SK-N-SH (cell line): ENCODE results near the gene VAV1. TPM values are rescaled to one million over a fixed set of nuclear protein-coding genes. Genes with fewer than 3 reads are reported as not detected.

Experiments used
- CTCF ChIA-PET: fragments of 300-600, 350-600 bp; formaldehyde crosslinking; extraction: SDS; loops from one replicate; lab custom pipeline; 2021; lab: Yijun Ruan, JAX
- POLR2A ChIA-PET: fragments of 350-600 bp; sonication (Branson Sonifier 250); formaldehyde crosslinking; extraction: SDS; loops from one replicate; lab custom pipeline; 2020; ENCODE audit warnings: antibody characterized with exemption, inconsistent platforms; lab: Yijun Ruan, JAX
- DNase-seq: peaks from one replicate; pipeline ENCODE4 v3.0.0; 2012
- H2AFZ ChIP-seq: fragments of 200-600 bp; sonication (generic); 2 replicates; pipeline ENCODE4 v1.8.1; 2016; ENCODE audit warnings: antibody characterized with exemption, mild to moderate bottlenecking, low read depth
- H3F3A ChIP-seq: fragments of 200-600 bp; sonication (generic); replicated peaks from 2 replicates; pipeline ENCODE3; 2016; ENCODE audit warnings: antibody characterized with exemption, mild to moderate bottlenecking; ENCODE audit not compliant: insufficient read depth
- H3K27ac ChIP-seq, 2 experiments: fragments of 200-500 bp in 1 of 2; fragments of 200-600 bp in 1 of 2; sonication (Bioruptor generic) in 1 of 2; sonication (generic), shearing (Covaris generic) in 1 of 2; 2 replicates each; pipeline versions ENCODE4 v1.5.1 to v1.6.1; 2014 to 2016; ENCODE audit warnings: low read depth in 2 of 2, inconsistent platforms in 1 of 2, low read length in 1 of 2, mild to moderate bottlenecking in 1 of 2, mixed read lengths in 1 of 2
- H3K27me3 ChIP-seq: fragments of 200-600 bp; sonication (generic), shearing (Covaris generic); 2 replicates; pipeline ENCODE4 v1.6.1; 2016; ENCODE audit warnings: mixed run types; ENCODE audit not compliant: insufficient read depth
- H3K36me3 ChIP-seq, 2 experiments: fragments of 200-500 bp in 1 of 2; fragments of 200-600 bp in 1 of 2; sonication (Bioruptor generic) in 1 of 2; sonication (generic) in 1 of 2; replicated peaks in 1 of 2; 2 replicates each; pipeline versions ENCODE3 to v1.5.1; 2014 to 2016; ENCODE audit warnings: low read length in 1 of 2, mild to moderate bottlenecking in 1 of 2; ENCODE audit not compliant: insufficient read depth in 2 of 2, control insufficient read depth in 1 of 2
- H3K4me1 ChIP-seq, 2 experiments: fragments of 200-500 bp in 1 of 2; fragments of 200-600 bp in 1 of 2; sonication (Bioruptor generic) in 1 of 2; sonication (generic), shearing (Covaris generic) in 1 of 2; 2 replicates each; pipeline versions ENCODE4 v1.5.1 to v1.6.1; 2014 to 2016; ENCODE audit warnings: low read depth in 1 of 2, low read length in 1 of 2, mixed run types in 1 of 2; ENCODE audit not compliant: insufficient read depth in 2 of 2, control insufficient read depth in 1 of 2
- H3K4me2 ChIP-seq: fragments of 200-600 bp; sonication (generic), shearing (Covaris generic); 2 replicates; pipeline ENCODE4 v1.6.1; 2017; ENCODE audit warnings: mixed run types
- H3K4me3 ChIP-seq, 2 experiments: fragments of 200-500 bp in 1 of 2; fragments of 200-600 bp in 1 of 2; sonication (Bioruptor generic) in 1 of 2; sonication (generic), shearing (Covaris generic) in 1 of 2; 2 replicates each; pipeline versions ENCODE4 v1.5.1 to v1.8.1; 2014 to 2016; ENCODE audit warnings: low read depth in 2 of 2, inconsistent platforms in 1 of 2, low read length in 1 of 2, mild to moderate bottlenecking in 1 of 2, mixed read lengths in 1 of 2, moderate library complexity in 1 of 2
- H3K79me2 ChIP-seq: fragments of 200-600 bp; sonication (generic); 2 replicates; pipeline ENCODE4 v1.8.1; 2017; ENCODE audit warnings: mild to moderate bottlenecking; ENCODE audit not compliant: insufficient read depth
- H3K9ac ChIP-seq: fragments of 200-600 bp; sonication (generic); 2 replicates; pipeline ENCODE4 v1.6.1; 2017; ENCODE audit warnings: mixed run types
- H3K9me2 ChIP-seq: fragments of 200-600 bp; sonication (generic); 2 replicates; pipeline ENCODE4 v1.6.1; 2017; ENCODE audit warnings: mixed run types
- H3K9me3 ChIP-seq: fragments of 200-600 bp; sonication (generic); 2 replicates; pipeline ENCODE4 v1.6.1; 2017; ENCODE audit warnings: mixed run types, mild to moderate bottlenecking, moderate library complexity
- H4K20me1 ChIP-seq: fragments of 200-600 bp; sonication (generic); 2 replicates; pipeline ENCODE4 v1.6.1; 2017; ENCODE audit warnings: mild to moderate bottlenecking, mixed run types; ENCODE audit not compliant: insufficient read depth
- CTCF ChIP-seq: fragments of 200-600 bp; sonication (generic); IDR thresholded peaks from 2 replicates; pipeline ENCODE4 v1.6.1; 2017; ENCODE audit warnings: antibody characterized with exemption, mild to moderate bottlenecking, moderate library complexity
- ELF1 ChIP-seq: IDR thresholded peaks from 2 replicates; pipeline ENCODE4 v1.4.0; 2012
- EP300 ChIP-seq, 2 experiments: IDR thresholded peaks; 2 replicates each; pipeline versions ENCODE4 v1.4.0 to v1.6.1; 2012; ENCODE audit warnings: borderline replicate concordance in 1 of 2, low read depth in 1 of 2, low read length in 1 of 2
- FOSL2 ChIP-seq: IDR thresholded peaks from 2 replicates; pipeline ENCODE4 v1.4.0; 2012; ENCODE audit warnings: low read depth, mild to moderate bottlenecking, moderate library complexity, borderline replicate concordance
- FOXJ3 ChIP-seq: sonication (generic); formaldehyde crosslinking; IDR thresholded peaks from 2 replicates; pipeline ENCODE4 v1.5.1; 2020; ENCODE audit warnings: mild to moderate bottlenecking, missing genetic modification reagents
- FOXM1 ChIP-seq: IDR thresholded peaks from 2 replicates; pipeline ENCODE4 v1.4.0; 2012; ENCODE audit warnings: low read depth, mild to moderate bottlenecking
- GATA2 ChIP-seq: sonication (generic); formaldehyde crosslinking; IDR thresholded peaks from 2 replicates; pipeline ENCODE4 v1.5.0; 2020; ENCODE audit warnings: mild to moderate bottlenecking, missing genetic modification reagents
- MAX ChIP-seq: IDR thresholded peaks from 2 replicates; pipeline ENCODE4 v1.4.0; 2012; ENCODE audit warnings: low read depth
- MEF2A ChIP-seq: IDR thresholded peaks from 2 replicates; pipeline ENCODE4 v1.4.0; 2012; ENCODE audit warnings: low read depth, borderline replicate concordance
- MXI1 ChIP-seq: IDR thresholded peaks from 2 replicates; pipeline ENCODE4 v1.6.1; 2012; ENCODE audit warnings: mild to moderate bottlenecking, low read depth, low read length, improper control_type of control experiment
- NFIC ChIP-seq: IDR thresholded peaks from 2 replicates; pipeline ENCODE4 v1.4.0; 2012; ENCODE audit warnings: borderline replicate concordance
- RAD21 ChIP-seq: IDR thresholded peaks from 2 replicates; pipeline ENCODE4 v1.6.1; 2012; ENCODE audit warnings: mild to moderate bottlenecking, low read length
- RXRA ChIP-seq: IDR thresholded peaks from 2 replicates; pipeline ENCODE4 v1.4.0; 2012; ENCODE audit warnings: low read depth, mild to moderate bottlenecking, borderline replicate concordance
- SMC3 ChIP-seq: IDR thresholded peaks from 2 replicates; pipeline ENCODE4 v1.6.1; 2012; ENCODE audit warnings: low read depth, low read length, improper control_type of control experiment
- TAF1 ChIP-seq: IDR thresholded peaks from 2 replicates; pipeline ENCODE4 v1.6.1; 2012; ENCODE audit warnings: low read depth, mild to moderate bottlenecking, low read length, moderate library complexity, borderline replicate concordance
- TCF12 ChIP-seq: IDR thresholded peaks from 2 replicates; pipeline ENCODE4 v1.4.0; 2012
- USF1 ChIP-seq: IDR thresholded peaks from 2 replicates; pipeline ENCODE4 v1.4.0; 2012; ENCODE audit warnings: low read depth, borderline replicate concordance
- ZBTB33 ChIP-seq: IDR thresholded peaks from 2 replicates; pipeline ENCODE4 v1.4.0; 2012; ENCODE audit warnings: low read depth, borderline replicate concordance
- WGBS: methylation state at CpG from one replicate; pipeline ENCODE4 v1.1.6; 2017; ENCODE audit warnings: low lambda C conversion rate; 5-methylcytosine and 5-hydroxymethylcytosine counted together
- polyA plus RNA-seq, 3 experiments: library from polyadenylated mRNA; depleted of rRNA; stranded (reverse); fragments of >200 nt; gene quantifications; 2 replicates each; pipeline ENCODE4 v1.2.3, GENCODE V29; 2012

VAV1 gene
- polyA plus RNA-seq, 1 of the 3 experiments (the other 2 are of a cell fraction): 0.02 TPM

- ChIA-PET POLR2A (no interaction called here), CTCF (no interaction called here)
- 39% methylated on average over 2 of the region's 11 CpGs for WGBS
- no peaks in the 10 kb centered on the region for H3K9me3 ChIP-seq
- no peaks in the 10 kb centered on the region for H3K9me2 ChIP-seq
- DNase-seq: no peak
- H4K20me1 ChIP-seq: no peaks in the 10 kb centered on the region
- no peaks in the 10 kb centered on the region for H3F3A ChIP-seq
- no peaks in the 10 kb centered on the region for H3K36me3 ChIP-seq
- no peak for TF ChIP-seq MAX
- no peak for TF ChIP-seq SMC3
- no peak for TF ChIP-seq ELF1
- no peak for TF ChIP-seq FOXJ3 (CRISPR knock-in tag)
- TF ChIP-seq RXRA: no peak
- no peak for TF ChIP-seq NFIC
- no peak for TF ChIP-seq ZBTB33
- TF ChIP-seq FOSL2: no peak
- TF ChIP-seq TAF1: no peak
- TF ChIP-seq MEF2A: no peak
- TF ChIP-seq FOXM1: no peak
- no peak for TF ChIP-seq EP300 (IDR thresholded peaks at IDR 0.05; ENCODE audit: borderline replicate concordance in 1 of 2, low read depth in 1 of 2, low read length in 1 of 2)
- TF ChIP-seq, all 33 proteins: peak for 0
- H3K9ac ChIP-seq: no peak overlapping the region
- no peak overlapping the region for H3K4me2 ChIP-seq
- H3K27me3 ChIP-seq: peaks cover 26% of the 10 kb centered on the region; the same call in 1 of the 2 replicates
- H3K79me2 ChIP-seq: no peaks in the 10 kb centered on the region
- no peak overlapping the region for H2AFZ ChIP-seq
- H3K4me1 ChIP-seq: no peaks in the 10 kb centered on the region
- H3K4me3 ChIP-seq: no peak overlapping the region
- no peak overlapping the region for H3K27ac ChIP-seq
Observed at GRCh38 chr19:6847828-6848200, 75.3 kb downstream of the VAV1 start.

GRCh38 chr19:6848986-6849385 is 76.5 kb downstream of the VAV1 start:
- H3K27me3 ChIP-seq: peaks cover 27% of the 10 kb centered on the region; the same call in 1 of the 2 replicates
- H3K79me2 ChIP-seq: no peaks in the 10 kb centered on the region
- H2AFZ ChIP-seq: no peak overlapping the region
- DNase-seq: no peak
- no peaks in the 10 kb centered on the region for H3F3A ChIP-seq
- POLR2A ChIA-PET: interaction anchor here (0.6 kb wide), 1 partner anchor 110 kb away, joined by 4 read pairs; no protein-coding TSS in a partner anchor
- H3K4me1 ChIP-seq: no peaks in the 10 kb centered on the region
- H4K20me1 ChIP-seq: no peaks in the 10 kb centered on the region
- H3K36me3 ChIP-seq: no peaks in the 10 kb centered on the region
- no peak overlapping the region for H3K9ac ChIP-seq
- 18% methylated on average over 3 of the region's 3 CpGs for WGBS
- no peaks in the 10 kb centered on the region for H3K9me2 ChIP-seq
- no peak for TF ChIP-seq TCF12
- no peak for TF ChIP-seq CTCF
- no peak for TF ChIP-seq MXI1
- TF ChIP-seq MAX: no peak
- no peak for TF ChIP-seq USF1
- TF ChIP-seq GATA2 (CRISPR knock-in tag): no peak
- TF ChIP-seq RAD21: no peak
- TF ChIP-seq, all 33 proteins: peak for 0
- Histone ChIP-seq H3K27ac (no peak overlapping the region), H3K9me3 (no peaks in the 10 kb centered on the region), H3K4me3 (no peak overlapping the region), H3K4me2 (no peak overlapping the region)
- CTCF ChIA-PET: interaction anchor here (0.6 kb wide), 1 partner anchor 54 kb away, joined by 3 read pairs; no protein-coding TSS in a partner anchor
